Middle frontal gyrus (tissue), 1 donor: ENCODE measurements around the gene HOXA3.

Experiments
- DNase-seq: peaks from one replicate; pipeline ENCODE4 v3.0.0-alpha.2; 2015; ENCODE audit warnings: low spot score; ENCODE audit errors: extremely low spot score

HOXA3 gene

DNA sequence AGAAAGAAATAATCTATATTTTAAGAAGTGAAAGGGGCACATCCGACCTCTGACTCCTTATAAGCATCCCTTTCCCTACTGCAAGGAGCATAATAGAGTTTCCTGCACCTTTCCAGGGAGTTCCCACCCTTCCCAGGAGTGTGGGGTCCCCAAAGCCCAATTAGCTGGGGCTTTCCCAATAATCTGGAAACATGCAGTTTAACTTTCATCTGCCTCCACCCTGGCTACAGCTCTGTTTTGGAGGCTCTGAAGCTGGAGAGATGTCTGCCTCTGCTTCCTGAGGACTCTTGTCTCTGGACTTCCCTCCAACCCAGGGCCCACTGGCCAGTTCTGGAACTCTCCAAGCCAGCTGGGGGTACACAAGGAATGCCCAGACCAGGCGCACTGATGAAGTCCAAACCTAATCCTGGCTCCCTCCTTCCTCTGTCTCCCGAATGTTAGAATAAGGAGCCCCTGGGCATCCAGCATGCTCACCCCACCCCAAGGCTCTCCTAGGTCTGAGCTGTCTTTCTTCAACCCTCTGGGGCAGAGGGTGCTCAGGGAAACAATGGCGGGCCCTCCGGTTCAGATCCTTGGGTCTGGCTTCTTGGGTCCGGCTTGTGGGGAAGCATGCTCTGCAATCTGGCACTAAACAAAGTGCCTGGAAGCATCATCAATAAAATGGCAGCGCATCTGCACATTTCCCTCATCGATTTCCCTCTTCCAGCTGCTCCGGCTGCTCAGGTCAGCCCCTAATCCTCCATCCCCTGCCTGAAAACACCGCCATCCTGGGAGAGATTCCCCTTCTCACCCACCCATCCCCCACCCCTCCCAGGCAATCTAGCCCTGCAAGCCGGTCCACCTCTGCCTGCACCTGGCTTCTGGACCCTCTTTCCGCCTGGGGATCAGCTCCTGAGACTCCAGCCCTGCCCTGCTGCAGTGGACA lies 35.2 kb downstream of the HOXA3 start:
- DNase-seq = no peak

DNA sequence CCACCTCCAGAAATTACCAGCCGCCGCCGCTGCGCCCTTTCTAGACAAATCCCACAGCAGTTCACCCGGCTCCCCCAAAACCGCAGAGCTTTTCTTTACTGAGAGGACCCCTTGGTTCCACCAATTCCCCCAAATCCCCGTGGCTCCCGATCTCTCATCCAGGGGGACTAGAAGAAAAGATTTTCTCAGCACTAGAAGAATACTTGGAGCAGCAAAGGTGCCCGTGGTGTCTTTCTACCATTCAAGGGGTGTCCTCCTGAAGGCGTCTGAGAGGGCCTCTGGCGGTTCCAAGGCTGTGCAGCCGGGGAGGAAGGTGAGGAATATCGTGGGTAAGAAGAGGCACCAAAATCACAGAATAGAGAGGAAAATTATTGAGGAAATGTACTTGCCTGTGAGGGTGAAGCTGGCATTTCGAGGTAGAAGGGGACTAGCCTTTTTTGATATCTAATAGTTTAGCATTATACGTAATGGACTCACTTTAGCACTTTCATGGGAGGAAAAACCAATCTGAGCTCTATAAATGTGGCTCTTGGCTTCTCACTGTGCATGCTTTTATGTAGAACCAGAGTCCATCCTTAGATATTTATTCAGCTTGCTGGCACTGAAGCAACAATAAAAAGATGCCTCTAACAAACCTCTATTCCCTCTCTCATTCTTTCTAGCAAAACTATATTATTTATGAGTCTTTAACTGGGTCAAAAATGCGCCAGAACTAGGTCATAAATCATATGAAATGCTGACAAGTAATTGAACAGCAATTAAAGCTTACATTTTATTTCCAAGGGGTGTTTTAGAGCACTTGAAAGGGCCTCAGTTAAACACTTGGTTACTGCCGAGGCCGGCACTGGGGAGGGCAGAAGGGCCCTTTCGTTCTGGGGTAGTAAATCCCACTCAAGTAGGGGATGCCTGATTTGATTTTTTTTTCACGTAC lies 36.1 kb downstream of the HOXA3 start:
- no peak for DNase-seq

DNA sequence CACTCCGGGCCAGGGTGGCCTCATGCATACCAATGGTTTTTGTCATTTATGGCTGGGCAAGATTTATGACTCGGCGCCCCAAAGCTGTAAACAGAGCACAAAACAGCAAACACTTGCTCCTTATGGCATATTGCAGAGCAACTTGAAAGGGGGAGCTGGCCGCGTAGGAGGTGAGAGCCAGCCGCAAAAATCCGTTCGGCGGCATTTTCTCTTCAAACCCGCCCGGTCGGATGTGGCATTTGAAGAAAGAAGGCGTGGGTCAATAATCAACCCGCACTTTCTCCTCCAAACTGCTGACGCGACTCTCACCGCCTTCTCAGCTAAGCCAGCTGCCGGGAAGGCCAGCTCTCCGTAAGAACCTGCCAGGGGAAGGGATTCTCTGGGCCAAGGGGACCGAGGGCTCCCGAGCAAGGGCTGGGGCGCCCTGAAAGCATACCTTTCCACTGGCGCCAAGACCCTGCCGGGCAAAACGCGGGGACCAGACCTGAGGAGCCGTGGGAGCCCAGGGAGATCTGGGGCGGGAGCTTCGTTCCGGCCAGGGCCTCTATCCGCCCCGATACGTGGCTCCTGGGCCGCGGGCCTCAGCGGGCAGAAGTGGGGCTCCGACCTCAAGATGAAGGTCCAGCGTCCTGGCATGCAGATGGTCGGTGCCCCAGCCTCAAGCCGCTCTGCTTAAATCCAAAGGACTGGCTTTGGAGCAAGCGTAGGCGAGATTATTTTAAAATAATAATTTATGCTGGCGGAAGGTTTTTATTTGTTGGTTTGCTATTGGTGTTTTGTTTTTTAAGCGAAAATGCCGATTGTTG lies 37.0 kb downstream of the HOXA3 start:
- no peak for DNase-seq

DNA sequence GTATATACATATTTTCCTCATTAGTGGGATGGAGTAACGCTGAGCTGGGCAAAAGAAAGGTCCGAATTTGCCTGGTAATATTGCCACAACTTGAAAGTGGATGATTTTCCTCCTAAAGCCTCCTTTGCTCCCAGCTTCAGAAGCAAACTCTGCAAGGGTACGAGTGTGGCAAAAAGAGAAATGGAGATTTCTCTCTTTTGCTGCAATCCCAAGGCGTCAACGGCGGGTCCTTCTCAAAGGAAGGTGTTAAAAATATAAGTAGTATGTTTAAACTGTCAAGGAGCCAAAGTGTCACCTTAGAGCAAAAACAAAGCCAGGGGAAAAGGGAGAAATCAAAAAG lies 37.5 kb downstream of the HOXA3 start:
- DNase-seq = no peak

DNA sequence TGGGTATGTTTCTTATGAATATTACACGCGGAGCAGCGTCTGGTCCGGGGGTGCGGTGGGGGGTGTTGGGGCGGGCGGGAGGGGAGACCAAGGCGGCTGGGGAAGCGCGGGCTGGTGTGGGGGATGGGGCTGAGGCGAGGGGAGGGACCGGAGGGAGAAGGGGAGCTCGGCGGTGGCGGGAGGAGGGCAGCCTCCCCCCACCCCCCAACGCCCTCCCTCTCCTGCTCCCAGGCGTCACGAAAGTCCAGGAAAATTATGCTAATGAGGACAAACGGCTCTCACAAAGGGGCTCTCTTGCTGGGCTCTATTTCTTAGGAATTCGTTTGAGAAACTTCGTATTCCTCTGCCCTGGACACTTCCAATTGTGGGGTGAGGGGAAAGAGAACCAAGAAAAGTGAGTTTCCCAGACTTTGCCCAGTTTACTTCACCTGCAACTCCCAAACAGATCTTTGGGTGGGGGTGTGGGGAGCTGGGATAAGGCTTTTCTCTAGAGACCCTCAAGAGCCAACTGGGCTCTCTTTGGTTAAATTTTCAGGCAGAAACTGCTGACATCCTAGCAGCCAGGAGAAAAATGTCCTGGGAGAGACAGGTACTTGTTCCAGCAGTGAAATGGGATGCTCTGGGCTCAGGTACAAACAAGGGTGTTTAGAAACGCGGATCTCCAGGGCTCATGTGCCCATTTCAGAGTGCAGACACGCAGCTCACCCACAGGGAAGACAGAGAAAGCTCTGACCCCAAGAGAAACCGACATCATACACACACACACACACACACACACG lies 38.2 kb downstream of the HOXA3 start:
- no peak for DNase-seq

DNA sequence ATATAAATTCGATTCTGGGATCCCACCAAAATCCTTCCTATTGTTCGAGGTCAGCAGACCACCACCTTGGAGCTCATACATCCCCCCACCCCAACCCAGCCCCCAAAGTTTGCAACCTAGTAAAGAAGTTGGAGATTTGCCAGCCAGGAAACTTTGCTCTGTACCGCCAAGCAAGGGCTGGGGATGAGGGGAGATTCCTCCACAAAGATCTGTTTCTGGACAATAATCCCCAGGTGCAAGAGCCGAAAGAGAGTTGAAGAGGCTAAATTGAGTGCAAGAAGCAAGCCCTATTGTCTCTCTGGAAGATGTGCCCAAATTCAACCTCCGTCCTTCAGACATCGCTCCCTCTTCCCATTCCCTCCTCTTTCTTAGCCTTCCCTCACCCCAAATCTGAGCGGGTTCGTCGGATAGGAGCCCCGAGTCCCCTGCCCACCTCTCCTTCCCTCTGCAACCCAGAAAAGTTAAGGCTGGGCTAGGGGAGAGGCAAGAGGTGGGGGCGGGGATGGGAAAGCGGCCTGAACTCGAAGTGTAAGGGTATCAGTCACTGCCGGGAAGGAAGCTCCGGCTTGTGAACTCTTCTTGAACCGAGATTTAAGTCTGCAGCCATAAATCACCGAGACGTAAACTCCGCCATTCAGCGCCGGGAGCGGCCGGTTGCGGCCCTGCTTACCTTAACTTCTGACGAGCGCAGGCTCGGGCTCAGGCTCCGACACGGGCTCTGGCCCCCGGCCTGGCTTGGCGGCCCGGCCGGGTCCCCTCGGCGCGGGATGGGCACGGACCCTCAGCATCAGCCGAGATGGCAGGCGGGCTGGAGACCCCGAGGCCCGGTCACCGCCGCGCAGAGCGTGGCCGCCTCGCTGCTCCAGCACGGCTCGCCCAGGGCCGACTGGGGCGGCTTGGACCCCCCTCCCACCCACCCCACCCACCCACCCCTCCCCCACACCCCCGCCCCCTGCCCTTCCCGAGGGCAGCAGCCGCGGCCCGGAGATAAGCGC lies 39.1 kb downstream of the HOXA3 start:
- no peak for DNase-seq

DNA sequence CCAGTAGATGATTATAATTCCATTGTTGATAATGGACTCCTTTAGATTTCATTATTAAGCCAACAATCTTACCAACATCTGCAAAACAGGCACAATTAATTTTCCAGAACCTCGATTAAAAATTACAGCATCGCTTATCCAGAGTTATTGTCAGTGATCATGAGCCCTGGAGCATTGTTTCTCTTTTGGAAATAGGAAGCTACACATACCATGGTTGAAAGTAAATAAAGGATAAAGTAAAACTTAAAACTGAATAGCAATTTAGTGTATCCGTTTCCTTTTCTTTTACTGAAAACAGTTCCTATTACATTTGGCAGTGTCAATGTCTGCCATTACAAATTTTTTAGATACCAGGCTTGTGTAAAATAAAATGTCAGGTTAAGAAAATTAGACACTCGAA lies 40.0 kb downstream of the HOXA3 start:
- no peak for DNase-seq

DNA sequence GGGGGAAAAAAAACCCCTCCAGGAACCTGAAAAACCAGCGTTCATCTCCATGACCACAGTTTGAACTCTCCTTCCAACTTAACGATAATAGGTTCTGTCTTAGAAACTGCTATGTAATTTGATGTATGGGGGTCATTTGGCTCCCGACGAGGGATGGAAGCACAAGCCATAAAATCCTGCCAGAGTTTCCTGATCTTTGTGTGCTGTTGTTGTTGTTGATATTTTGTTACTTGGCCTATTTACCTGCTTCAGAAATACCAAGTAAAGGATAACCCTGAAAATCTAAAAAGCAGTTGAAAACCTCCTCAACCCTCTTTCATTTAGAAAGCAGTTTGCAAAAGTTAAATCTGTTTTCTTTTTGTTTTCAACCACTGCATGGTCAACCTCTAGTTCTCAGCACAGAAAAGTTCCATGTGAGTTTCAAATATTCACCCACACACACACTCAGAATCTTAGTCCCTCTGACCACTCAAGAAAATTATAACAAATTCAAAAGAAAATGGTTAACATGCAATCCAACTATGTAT lies 40.6 kb downstream of the HOXA3 start:
- no peak for DNase-seq

DNA sequence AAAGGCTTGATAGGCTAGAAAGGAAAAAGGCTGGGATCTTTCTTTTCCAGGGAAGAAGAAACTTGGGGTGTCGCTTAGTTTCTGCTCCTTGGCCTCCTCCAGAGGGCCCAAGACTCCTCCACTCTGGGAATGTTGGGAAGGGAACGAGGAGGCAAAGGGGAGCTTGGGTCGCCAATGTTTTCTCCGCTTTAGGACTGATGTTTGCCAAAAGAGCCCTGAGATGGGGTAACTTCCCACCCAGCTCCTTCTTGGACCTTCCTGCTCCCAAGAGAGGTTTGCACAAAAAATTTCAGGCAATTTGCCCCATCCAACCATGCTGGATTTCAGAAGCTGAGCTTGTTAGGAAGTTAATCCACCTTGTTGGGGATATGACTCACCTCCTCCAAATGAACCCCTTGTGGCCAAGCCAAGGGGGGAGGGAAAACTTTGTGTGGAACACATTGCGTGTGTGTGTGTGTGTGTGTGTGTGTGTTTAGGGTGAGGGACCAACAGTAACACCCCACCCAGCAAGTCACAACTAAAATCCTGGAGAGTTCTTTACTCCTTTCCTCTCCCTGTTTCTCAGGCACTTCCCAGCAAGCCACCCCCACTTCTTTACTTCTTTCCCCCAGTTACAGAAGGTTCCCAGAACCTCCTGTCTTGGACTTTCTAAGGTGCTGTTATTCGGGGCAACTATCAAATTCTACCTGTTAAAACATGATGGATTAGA lies 41.2 kb downstream of the HOXA3 start:
- no peak for DNase-seq

DNA sequence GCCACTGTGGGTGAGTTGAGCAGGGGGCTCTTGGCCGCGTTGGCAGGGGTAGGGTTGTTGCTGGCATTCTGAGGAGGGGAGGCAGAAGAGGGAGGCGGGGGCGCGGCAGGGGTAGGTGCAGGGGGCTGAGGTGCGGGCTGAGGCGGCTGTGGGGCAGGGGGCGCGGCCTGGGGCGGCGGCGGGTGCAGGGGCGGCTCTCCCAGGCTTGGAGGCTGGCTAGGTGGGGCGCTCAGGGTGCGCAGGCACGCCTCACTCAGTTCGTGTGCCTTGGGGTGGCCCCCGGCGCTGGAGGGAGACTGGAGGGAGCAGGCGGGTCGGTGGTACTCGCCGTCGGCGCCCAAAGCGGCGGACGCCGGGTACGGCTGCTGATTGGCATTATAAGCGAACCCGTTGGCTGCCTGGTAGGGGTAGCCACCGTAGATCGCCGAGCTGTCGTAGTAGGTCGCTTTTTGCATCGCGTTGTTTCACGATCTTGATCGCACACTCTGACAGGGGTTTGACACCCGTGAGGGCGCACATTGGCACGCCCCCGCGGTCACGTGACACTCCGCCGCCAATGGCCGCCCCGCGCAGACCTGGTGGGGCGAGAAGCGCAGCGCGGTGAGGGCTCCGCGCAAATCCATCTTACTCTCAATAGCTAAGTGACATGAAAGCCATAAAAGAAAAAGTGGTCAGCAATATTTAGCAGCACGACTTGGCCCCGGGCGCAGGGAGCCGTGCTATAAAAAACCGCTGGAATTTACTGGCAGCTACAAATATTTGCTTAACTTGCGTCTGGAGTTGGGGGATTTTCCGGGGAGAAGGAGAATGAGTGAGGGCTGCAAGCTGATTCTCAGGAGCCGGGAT lies 42.0 kb downstream of the HOXA3 start:
- no peak for DNase-seq

DNA sequence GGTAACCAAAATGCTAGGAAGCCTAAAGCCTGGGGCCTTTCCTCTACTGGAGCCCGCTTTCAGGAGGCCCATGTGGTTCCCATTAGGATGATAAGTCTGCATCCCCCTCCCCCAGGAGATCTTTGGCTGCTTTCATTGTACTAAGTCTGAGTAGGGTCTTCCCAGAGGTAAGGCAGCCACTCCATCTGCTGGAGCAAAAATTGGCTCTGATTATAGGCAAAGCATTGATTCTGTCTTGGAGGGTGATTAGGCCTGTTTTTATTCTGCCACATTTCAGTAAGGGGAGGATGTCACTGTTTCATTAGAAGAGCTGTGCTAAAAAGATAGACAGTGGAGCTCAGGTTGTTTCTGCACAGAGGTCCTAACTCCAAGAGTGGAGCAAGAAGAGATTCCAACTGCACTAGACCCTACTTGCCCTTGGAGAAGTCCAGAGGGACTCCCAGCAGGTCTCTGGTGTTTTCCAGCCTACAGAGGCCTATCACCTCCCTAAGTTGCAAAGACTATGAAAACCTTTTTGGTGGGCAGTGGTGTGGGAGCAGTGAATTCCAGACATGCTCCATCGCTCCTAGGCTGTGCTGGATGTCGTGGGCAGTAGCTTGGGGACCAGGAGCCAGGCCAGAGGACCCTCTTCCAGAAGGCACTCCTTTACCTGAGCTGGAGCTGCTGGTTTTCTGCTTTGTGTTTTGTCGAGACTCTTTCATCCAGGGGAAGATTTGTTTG lies 42.8 kb downstream of the HOXA3 start:
- no peak for DNase-seq

DNA sequence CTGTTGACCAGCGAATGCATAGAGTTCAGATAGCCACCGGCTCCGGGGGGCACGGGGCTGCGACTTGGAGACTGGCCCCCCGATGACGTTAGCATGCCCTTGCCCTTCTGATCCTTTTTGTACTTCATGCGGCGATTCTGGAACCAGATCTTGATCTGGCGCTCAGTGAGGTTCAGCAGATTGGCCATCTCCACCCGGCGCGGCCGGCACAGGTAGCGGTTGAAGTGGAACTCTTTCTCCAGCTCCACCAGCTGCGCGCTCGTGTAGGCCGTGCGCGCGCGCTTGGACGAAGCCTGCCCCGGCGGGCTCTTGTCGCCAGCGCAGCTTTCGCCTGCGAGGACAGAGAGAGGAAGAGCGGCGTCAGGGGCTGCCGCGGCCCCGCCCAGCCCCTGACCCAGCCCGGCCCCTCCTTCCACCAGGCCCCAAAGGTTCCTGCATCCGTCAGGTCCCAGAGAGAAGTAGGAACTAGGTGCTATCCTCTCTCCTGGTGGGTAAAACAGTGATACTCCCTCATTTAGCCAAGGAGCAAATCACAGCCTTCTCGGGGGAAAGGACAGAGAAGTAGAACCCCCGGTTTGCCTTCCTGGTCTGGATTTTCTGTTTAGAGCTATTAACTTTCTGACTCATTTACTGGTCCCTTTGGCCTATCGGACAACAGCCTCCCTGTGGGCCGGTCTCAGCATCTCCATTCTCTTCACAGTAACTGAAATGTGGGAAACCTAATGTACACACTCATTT lies 43.8 kb downstream of the HOXA3 start:
- DNase-seq = no peak

DNA sequence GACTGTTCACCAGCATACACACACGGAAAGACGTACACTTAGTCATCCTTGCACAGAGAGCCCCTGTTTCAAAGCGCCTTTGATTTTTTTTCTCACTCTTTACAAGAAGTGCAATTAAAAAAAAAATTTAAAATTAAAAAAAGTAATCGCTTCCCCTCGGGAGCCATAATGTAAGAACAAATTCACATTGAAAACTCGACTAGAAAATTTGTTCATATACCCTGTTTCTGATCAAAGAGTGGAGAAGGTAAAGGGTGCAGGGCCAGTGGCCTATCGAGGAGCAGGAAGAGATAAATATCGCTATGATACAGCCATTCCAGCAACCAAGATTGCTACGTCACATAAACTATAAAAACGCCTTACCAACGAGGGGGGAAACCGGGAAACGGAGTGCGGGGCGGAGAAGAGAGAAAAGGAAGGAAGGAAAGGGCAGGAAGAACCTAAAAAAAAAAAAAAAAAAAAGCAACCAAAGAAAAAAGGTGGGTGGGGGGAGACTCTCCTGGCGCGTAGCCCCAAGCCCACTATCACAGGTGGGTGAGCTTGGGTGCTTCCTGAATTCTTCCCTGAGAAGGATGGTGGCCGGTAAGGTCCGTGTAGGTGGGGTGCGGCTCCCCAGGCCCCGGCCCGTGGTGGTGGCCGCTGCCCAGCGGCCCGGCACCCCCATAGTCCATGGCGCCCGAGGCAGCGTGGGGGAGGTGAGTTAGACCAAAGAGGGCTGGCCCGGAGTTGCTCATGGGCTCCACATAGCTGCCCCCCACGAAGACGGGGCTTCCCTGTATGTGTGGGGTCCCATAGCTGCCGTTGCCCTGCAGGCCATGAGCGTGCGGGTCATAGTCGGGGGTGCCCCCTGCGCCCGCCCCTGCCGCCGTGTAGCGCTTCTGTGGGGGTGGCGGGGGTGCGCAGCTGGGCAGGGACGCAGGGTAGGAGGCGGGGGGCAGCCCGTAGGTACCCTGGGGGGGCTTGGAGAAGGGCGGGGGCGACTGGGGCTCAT lies 44.7 kb downstream of the HOXA3 start:
- no peak for DNase-seq

DNA sequence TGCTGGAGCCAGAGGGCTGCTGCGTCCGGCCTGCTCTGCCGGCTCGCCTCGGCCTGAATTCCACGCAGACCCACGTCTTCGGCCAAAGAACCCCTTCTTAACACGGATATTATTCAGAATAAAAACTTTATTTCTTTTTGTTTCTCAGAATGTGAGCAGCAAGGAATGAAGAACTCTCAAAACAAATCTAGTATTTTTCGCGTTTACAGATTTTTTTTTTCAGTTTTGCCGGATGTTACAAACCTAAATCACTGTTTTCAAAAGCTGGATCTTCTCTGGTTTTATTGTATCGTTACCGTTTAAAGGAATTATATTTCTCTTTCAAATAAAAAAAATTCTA lies 45.5 kb downstream of the HOXA3 start:
- no peak for DNase-seq

DNA sequence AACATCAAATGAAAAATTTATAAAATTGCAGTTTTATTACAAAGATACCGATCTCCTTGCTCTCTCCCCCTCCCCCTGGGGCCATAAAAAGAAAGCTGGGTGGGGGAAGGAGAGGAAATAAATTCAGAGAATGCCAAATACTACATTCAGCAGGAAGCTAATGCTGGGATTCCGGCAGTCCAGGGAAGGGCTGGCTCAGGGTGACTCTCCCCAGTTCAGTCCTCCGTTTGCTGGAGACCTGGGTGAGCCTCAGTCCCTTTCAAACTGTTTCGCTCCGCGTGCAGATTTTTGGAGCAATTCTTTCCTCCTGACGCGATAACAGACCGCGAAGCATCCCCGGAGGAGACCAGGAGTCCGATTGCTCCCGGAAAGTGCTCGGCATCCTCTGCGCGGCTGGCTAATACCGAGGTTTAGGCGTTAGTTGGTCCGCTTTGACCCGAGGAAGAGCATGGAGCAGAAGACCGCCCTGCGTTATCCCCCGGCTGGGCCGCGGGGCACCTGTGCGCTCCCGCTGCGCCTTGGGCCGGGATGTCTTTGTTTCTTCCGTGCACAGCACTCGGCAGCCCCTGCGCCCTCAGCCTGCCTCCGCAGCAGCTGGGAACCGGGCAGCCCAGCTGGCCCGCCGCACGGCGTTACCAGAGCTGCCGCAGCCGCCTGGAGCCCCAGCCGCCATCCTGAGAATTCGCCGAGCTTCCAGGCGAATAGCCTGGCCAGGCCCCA lies 46.0 kb downstream of the HOXA3 start:
- DNase-seq = no peak
